ENCODE measurements around the gene ZNF366.

ZNF366 gene

GRCh38 chr5:72427016-72427415 lies 80.2 kb downstream of the ZNF366 start:
- no peak overlapping the region for H3K27ac ChIP-seq

GRCh38 chr5:72426019-72426418 lies 81.2 kb downstream of the ZNF366 start:
- Histone ChIP-seq H3K36me3 (ENCODE audit: control insufficient read depth, insufficient read depth, low read length) (no peaks in the 10 kb centered on the region), H3K9me3 (ENCODE audit: control insufficient read depth, low read length) (no peaks in the 10 kb centered on the region), H3K4me3 (ENCODE audit: low read depth, low read length) (no peak overlapping the region), H3K79me2 (no peaks in the 10 kb centered on the region), H2AFZ (no peak overlapping the region), H3K4me2 (ENCODE audit: low read length) (no peak overlapping the region), H3K9ac (no peak overlapping the region), H3K27me3 (ENCODE audit: control insufficient read depth, insufficient read depth, low read length) (no peaks in the 10 kb centered on the region), H3K4me1 (no peaks in the 10 kb centered on the region), H3K27ac (no peak overlapping the region)
- TF ChIP-seq CTCF (IDR thresholded peaks at IDR 0.05) = no peak

More at GRCh38 chr5:72427016-72427415, 80.2 kb downstream of the ZNF366 start:
- Histone ChIP-seq H3K79me2 (no peaks in the 10 kb centered on the region), H3K4me2 (ENCODE audit: low read length) (no peak overlapping the region), H3K36me3 (ENCODE audit: control insufficient read depth, insufficient read depth, low read length) (no peaks in the 10 kb centered on the region), H3K9ac (no peak overlapping the region), H2AFZ (no peak overlapping the region), H3K4me1 (no peaks in the 10 kb centered on the region), H3K4me3 (ENCODE audit: low read depth, low read length) (no peak overlapping the region), H3K9me3 (ENCODE audit: control insufficient read depth, low read length) (no peaks in the 10 kb centered on the region), H3K27me3 (ENCODE audit: control insufficient read depth, insufficient read depth, low read length) (no peaks in the 10 kb centered on the region)
- no peak for TF ChIP-seq CTCF (IDR thresholded peaks at IDR 0.05)

- Histone ChIP-seq H3K27ac (no peak overlapping the region), H3K4me3 (ENCODE audit: low read depth, low read length) (no peak overlapping the region)
Measured at GRCh38 chr5:72418271-72418670, 88.9 kb downstream of the ZNF366 start.

GRCh38 chr5:72417333-72418062 lies 89.7 kb downstream of the ZNF366 start:
- Histone ChIP-seq H3K36me3 (ENCODE audit: control insufficient read depth, insufficient read depth, low read length) (no peaks in the 10 kb centered on the region), H2AFZ (no peak overlapping the region), H3K27me3 (ENCODE audit: control insufficient read depth, insufficient read depth, low read length) (no peaks in the 10 kb centered on the region), H3K4me1 (no peaks in the 10 kb centered on the region), H3K9me3 (ENCODE audit: control insufficient read depth, low read length) (no peaks in the 10 kb centered on the region), H3K27ac (no peak overlapping the region), H3K4me3 (ENCODE audit: low read depth, low read length) (no peak overlapping the region), H3K4me2 (ENCODE audit: low read length) (no peak overlapping the region), H3K9ac (no peak overlapping the region), H3K79me2 (no peaks in the 10 kb centered on the region)
- no peak for TF ChIP-seq CTCF (IDR thresholded peaks at IDR 0.05)

More at GRCh38 chr5:72418271-72418670, 88.9 kb downstream of the ZNF366 start:
- TF ChIP-seq CTCF (IDR thresholded peaks at IDR 0.05) = no peak
- no peaks in the 10 kb centered on the region for H3K27me3 ChIP-seq (ENCODE audit: control insufficient read depth, insufficient read depth, low read length)
- no peak overlapping the region for H3K4me2 ChIP-seq (ENCODE audit: low read length)
- no peaks in the 10 kb centered on the region for H3K79me2 ChIP-seq
- H3K9me3 ChIP-seq (ENCODE audit: control insufficient read depth, low read length) = no peaks in the 10 kb centered on the region
- no peaks in the 10 kb centered on the region for H3K4me1 ChIP-seq
- no peaks in the 10 kb centered on the region for H3K36me3 ChIP-seq (ENCODE audit: control insufficient read depth, insufficient read depth, low read length)
- no peak overlapping the region for H3K9ac ChIP-seq
- H2AFZ ChIP-seq = no peak overlapping the region
